AG09319 (cell line): ENCODE measurements around the gene SLC2A13.

ENCODE experiments used
- DNase-seq: peaks from one replicate; pipeline ENCODE4 v3.0.0-alpha.2; 2010; ENCODE audit warnings: low read depth; ENCODE audit errors: extremely low read depth
- TF ChIP-seq, protein P1 (sequence below): IDR thresholded peaks from 2 replicates; pipeline ENCODE4 v1.5.1; 2011; ENCODE audit warnings: low read depth, mild to moderate bottlenecking, inconsistent platforms, low read length, moderate library complexity

Gene SLC2A13

DNA sequence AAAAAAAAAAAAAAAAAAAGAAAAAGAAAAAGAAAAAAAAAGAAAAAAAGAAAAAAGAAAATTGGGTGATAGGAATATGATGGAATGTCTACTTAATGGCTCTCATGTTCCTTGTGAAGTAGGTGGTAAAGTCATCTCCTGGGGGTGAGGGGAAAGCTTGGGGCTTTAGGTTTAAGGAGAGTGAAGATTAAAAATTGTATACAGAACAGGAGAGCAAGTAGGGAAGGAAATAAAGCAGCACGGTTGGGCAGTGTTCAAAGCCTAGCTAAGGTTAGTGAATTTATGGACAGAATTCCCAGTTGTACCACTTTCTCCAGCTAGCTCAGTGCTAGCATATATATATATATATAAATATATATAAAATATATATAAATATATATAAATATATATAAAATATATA, 40.0 kb upstream of the SLC2A13 start:
- TF ChIP-seq, protein P1, sequence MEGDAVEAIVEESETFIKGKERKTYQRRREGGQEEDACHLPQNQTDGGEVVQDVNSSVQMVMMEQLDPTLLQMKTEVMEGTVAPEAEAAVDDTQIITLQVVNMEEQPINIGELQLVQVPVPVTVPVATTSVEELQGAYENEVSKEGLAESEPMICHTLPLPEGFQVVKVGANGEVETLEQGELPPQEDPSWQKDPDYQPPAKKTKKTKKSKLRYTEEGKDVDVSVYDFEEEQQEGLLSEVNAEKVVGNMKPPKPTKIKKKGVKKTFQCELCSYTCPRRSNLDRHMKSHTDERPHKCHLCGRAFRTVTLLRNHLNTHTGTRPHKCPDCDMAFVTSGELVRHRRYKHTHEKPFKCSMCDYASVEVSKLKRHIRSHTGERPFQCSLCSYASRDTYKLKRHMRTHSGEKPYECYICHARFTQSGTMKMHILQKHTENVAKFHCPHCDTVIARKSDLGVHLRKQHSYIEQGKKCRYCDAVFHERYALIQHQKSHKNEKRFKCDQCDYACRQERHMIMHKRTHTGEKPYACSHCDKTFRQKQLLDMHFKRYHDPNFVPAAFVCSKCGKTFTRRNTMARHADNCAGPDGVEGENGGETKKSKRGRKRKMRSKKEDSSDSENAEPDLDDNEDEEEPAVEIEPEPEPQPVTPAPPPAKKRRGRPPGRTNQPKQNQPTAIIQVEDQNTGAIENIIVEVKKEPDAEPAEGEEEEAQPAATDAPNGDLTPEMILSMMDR = no peak
- DNase-seq = no peak

DNA sequence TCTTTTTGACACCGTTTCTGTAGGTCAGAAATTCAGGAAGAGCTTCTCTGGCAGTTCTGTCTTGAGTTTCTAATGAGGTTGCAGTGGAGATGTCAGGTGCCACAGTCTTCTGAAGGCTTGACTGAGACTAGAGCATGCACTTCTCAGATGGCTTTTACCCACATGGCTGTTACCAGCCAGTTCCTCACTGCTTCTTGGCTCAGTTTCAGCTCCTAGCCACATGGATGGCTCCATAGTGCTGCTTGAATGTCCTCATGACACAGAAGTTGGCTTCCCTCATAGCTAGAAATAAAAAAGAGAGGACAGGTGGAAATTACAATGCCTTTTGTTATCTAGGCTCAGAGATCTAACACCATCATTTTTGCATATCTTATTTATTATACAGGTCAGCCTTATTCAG, 38.1 kb upstream of the SLC2A13 start:
- no peak for DNase-seq
- TF ChIP-seq, protein P1 = no peak

DNA sequence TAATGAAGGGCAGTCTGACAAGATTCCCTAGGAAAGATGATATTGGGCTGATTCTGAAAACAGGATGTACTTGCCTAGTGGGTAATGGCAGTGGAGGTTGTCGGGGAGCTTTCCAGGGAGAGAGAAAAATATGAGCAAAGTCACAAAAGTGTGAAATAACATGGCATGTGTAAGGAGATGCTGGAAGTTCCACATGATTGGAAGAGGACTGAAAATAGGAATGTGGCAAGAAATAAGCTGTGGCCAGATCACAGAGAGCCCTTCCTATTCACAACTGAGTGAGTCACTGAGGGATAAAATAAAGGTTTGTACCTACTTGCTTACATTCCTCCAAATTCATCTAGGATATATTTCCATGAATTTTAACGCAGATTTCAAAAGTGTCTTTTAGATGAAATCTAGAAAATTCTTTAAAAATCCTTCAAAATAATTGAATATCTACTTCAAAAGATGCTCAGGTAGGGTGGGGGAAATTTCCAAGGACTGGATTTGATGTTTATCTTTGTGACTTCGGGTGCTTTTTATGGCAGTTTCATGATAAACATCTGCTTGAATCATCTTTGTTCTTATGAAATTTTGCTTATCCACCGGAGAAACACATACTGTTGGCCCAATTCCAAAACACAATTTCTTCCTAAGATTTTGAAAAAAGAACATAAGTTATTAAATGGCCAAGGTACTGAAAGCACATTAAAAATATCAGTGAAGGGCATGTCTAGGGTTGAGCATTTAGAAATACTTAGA, 36.3 kb upstream of the SLC2A13 start:
- TF ChIP-seq, protein P1 = no peak
- DNase-seq = no peak

DNA sequence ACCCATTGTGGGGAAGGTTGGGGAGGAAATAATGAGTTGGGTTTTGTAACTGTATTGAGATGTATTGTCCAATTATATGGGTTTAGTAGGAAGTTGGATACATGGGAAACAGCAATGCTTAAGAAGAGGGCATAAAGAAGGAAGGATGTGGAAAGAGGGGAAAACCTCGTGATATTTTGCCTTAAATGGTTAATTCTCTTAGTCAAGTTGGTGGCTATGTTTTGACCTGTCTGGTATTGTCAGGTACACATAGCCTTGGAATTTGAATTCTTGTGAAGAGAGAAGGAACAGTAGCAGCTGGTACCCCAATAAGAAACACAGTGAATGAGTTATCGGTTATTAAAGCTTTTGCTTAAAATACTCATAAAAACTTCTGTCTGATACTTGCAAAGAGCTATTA, 32.6 kb upstream of the SLC2A13 start:
- TF ChIP-seq, protein P1 = no peak
- no peak for DNase-seq

DNA sequence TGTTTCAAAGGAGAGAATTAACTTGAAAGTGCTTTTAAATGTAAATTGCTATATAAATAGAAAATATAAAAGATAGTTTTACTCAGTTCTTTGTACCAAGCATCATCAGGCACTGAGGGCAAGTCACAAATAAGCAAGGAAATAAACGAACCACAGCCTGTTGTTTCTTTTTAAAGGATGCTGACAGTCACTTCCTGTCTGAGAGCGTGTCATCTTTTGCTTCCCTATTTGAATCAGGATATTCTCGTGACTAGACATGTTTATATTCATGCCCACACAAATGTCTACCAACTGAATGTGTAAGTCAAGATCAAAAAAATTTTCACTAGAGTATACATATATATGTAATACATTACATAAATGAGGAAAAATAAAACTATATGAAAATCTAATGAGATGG, 31.4 kb upstream of the SLC2A13 start:
- DNase-seq = no peak

DNA sequence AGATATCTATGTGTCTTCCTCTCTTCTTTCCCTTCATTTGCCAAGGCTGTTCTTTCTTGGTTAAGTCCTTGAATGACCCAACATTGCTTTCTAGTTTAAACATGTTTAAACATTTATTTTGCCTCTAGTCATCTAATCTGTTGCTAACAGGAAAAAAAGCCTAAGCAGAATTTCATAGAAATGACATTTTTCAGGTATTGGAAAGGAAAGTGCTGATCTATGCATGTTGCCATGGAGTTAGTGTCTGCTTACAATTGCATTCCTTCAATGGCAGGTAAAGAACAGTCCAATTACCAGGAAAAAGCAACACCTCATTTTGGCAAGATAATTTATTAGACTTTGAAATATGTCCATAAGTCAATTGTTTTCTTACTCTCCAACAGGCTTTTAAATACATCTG, 21.5 kb upstream of the SLC2A13 start:
- no peak for DNase-seq
- TF ChIP-seq, protein P1 = no peak

More for the DNA sequence above, 31.4 kb upstream of the SLC2A13 start:
- TF ChIP-seq, protein P1 = no peak

DNA sequence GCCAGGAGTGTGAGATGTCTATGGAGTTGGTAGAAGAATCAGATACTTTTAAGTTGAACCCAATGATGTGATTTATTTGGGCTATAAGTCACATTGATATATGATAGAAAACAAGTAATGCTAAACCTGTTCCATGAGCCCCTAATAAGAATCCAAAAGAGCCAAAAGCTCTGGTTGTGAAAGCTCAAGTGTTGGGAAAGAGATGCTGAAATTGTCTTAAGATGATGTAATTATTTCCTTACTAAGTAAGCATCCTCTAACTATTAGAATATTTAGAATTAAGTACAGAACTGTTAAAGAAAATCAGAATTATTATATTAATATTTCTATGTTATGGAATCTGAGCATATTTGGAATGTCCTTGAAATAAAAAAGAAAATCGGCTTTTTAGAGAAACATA, 17.6 kb upstream of the SLC2A13 start:
- no peak for DNase-seq
- TF ChIP-seq, protein P1 = no peak
